ENCODE data around the gene FMNL3.
A peak's percentile ranks its signal among the peaks of the same experiment; 100 is the strongest.

FMNL3 gene

DNA sequence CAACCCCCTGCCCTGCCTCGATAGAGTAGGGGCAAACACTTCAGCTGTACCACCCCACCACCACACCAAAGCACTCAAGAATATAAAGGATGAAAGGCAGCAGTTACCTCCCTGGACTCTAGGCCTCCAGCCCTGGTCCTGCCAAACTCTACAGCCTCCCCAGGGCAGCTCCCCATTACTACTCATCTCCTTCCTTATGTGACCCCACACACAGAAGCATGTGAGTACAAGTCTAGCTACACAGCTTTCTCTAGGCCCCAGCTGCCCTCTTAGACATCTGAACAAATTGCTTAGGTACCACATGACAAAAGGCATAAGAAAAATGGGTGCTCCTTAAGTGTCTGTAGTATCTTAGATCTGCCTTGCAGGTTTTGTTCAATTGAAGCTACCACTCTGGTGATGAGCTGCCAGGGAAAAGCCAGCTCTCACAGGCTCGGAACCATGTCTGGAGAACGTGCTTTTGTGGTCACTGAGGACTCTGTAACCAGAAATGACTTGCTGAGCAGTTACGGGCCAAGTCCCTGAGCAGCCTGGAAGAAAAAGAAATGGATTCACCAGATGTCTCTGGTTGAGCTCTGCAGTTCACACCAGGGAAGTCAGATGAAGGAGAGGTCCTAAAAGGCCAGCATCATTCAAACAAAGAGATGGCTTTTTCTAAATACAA lies 32.8 kb downstream of the FMNL3 start:
- no peak for DNase-seq (ENCODE audit: low read depth in 3 of 3)

GRCh38 chr12:49673446-49674317 lies 33.5 kb downstream of the FMNL3 start:
- no peak for DNase-seq (ENCODE audit: low read depth in 3 of 3)

DNA sequence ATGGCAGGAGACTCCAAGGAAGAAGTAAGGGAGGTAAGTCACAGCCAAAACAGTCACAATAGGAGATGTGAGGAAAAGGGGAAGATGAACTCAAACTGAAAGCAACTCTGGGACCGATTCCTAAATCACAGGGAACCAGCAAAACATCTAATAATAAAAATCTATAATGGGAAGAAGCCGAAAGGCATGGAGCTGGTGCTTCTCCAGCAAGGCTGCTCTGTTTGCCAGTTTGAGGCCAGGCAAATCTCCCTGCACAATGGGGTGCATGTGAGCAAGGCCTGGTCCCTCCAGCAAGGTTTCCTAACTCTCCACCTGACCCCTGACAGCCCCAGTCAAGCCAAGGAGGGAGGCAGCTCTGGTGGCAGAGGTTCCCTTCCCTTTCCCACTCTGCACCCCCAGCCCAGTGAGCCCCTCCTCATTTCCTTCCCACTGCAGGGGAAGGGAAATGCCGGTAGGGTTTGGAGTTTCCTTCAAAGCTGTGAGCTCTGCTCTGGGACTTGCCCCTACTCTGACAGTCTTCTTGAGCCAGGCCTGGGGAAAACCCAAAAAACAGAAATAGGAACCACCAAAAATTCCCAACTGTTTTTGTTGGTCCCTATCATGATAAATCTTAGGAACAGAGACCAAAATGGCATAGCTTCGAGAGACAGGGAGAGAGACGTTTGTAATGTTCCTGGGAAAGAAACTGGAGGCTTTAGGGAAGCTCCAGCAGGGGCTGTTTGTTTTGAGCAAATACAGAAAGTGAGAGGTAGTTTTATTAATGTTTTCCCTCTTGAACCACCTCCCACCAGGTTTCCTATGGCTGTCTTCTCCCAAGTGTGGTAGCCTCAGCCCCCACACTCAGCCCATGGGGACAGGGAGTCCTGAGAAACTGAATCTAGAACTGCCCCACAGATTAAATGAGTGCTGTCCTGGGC lies 34.6 kb downstream of the FMNL3 start:
- no peak for DNase-seq (ENCODE audit: low read depth in 3 of 3)

GRCh38 chr12:49671031-49671765 lies 36.0 kb downstream of the FMNL3 start:
- peak; percentile 29 to 48 (median 40) for DNase-seq (ENCODE audit: low read depth in 3 of 3)

- no peak for DNase-seq (ENCODE audit: low read depth in 3 of 3)
Measured at GRCh38 chr12:49669796-49670195, 37.4 kb downstream of the FMNL3 start.

DNA sequence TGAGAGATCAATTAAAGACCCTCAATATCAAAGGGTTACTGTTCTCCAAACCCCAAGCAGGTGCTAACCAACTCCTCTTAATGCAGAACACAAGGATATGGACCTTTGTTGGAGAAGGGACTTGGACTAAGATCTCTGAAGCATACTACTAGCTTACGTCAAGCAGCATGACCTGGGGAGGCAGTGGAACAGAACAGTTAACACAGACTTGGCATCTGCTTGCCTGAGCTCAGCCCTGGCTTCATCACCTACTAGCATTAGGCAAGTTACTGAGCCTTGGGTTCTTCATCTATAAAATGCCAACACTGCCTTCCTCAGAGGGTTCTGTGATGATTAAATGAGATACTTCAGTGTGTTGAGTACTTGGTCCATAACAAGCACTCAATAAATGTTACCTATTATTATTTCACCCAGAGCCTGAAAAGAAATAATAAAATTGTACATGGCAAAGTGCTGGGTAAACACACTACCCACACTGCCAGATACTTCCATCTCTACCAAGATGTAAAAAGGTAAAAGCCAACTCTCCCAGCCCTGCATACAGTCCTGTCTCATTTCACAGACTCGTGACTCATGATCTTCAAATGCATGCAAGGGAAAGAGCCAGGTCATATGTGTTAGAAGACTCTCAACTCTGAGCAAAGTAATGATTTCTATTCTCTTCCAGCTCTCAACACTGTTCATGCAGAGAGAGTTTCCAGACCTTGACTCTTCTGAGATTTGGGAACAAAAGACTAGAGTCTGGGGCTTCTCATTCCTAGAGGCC lies 39.7 kb downstream of the FMNL3 start:
- DNase-seq (ENCODE audit: low read depth in 3 of 3) = no peak

- DNase-seq (ENCODE audit: low read depth in 3 of 3) = no peak
Measured at GRCh38 chr12:49666176-49666575, 41.0 kb downstream of the FMNL3 start.

GRCh38 chr12:49665384-49665783 lies 41.8 kb downstream of the FMNL3 start:
- no peak for DNase-seq (ENCODE audit: low read depth in 3 of 3)

GRCh38 chr12:49664591-49665239 lies 42.5 kb downstream of the FMNL3 start:
- no peak for DNase-seq (ENCODE audit: low read depth in 3 of 3)

- DNase-seq (ENCODE audit: low read depth in 3 of 3) = no peak
Measured at GRCh38 chr12:49664167-49664566, 43.0 kb downstream of the FMNL3 start.

GRCh38 chr12:49662998-49663843 lies 44.0 kb downstream of the FMNL3 start:
- peak; percentile 32 to 58 (median 39) for DNase-seq (ENCODE audit: low read depth in 3 of 3)

DNA sequence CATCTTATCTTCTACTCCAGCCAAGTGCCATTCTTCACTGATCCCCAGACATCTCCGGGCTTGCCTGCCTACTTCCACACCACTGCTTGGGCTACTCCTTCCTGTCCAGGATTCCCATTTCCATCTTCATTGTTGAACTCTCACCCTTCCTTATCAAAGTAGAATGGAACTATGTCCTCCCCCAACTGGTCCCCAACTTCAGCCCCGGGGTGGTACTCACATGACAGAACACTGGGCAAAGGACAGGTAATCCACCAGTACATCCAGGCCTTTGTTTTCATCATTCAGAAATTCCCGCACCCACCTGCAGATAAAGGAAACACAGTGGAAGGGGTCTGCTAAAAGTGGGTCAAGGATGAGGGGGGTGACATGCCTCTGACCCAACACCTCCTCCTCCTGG lies 45.5 kb downstream of the FMNL3 start:
- DNase-seq (ENCODE audit: low read depth in 3 of 3) = no peak

GRCh38 chr12:49661191-49661590 lies 46.0 kb downstream of the FMNL3 start:
- DNase-seq (ENCODE audit: low read depth in 3 of 3) = no peak

GRCh38 chr12:49659753-49660152 lies 47.5 kb downstream of the FMNL3 start:
- DNase-seq (ENCODE audit: low read depth in 3 of 3) = no peak

- DNase-seq (ENCODE audit: low read depth in 3 of 3) = no peak
Measured at GRCh38 chr12:49658276-49658675, 48.9 kb downstream of the FMNL3 start.

- DNase-seq (ENCODE audit: low read depth in 3 of 3) = no peak
Measured at GRCh38 chr12:49655595-49656236, 51.5 kb downstream of the FMNL3 start.

- DNase-seq (ENCODE audit: low read depth in 3 of 3) = no peak
Measured at GRCh38 chr12:49654715-49655114, 52.5 kb downstream of the FMNL3 start.

- DNase-seq (ENCODE audit: low read depth in 3 of 3) = no peak
Measured at GRCh38 chr12:49652921-49653520, 54.2 kb downstream of the FMNL3 start.
